ENCODE measurements around the gene MTG1. TPM values are rescaled to one million over a fixed set of nuclear protein-coding genes. Genes with fewer than 3 reads are reported as not detected.

Gene MTG1
- total and polyA plus RNA-seq, 2 donors (not counting 1 experiment from before 2014, with no cell fraction given): 90.0 to 117 TPM

- Histone ChIP-seq H3K27ac (ENCODE audit: low read length in 2 of 2) (no peak overlapping the region), H3K79me2 (ENCODE audit: control insufficient read depth, insufficient read depth, low read length) (no peaks in the 10 kb centered on the region), H3K27me3 (replicated peaks in 1 of 4; ENCODE audit: control extremely low read depth in 1 of 4, control insufficient read depth in 3 of 4, insufficient read depth in 4 of 4, low read length in 3 of 4) (peaks cover 0 to 33% (median 13%) of the 10 kb centered on the region in 4 experiments), H2AFZ (ENCODE audit: insufficient read depth, low read depth, low read length, poor library complexity, severe bottlenecking) (no peak overlapping the region), H3K9me3 (ENCODE audit: control extremely low read depth in 1 of 3, control insufficient read depth in 2 of 3, insufficient read depth in 1 of 3, low read length in 2 of 3) (peaks cover 0 to 21% (median 0%) of the 10 kb centered on the region in 3 donors), H3K36me3 (replicated peaks in 1 of 2; ENCODE audit: control extremely low read depth in 1 of 2, control insufficient read depth in 1 of 2, extremely low read depth in 1 of 2, insufficient read depth in 2 of 2, low read length in 1 of 2) (no peaks in the 10 kb centered on the region), H3K4me1 (ENCODE audit: control insufficient read depth in 2 of 2, insufficient read depth in 2 of 2, low read length in 2 of 2) (peaks cover 0 to 3% of the 10 kb centered on the region in 2 donors), H3K9ac (ENCODE audit: low read length) (no peak overlapping the region), H3K4me2 (replicated peaks; ENCODE audit: low read depth, low read length, poor library complexity, severe bottlenecking) (no peak overlapping the region), H4K20me1 (ENCODE audit: control insufficient read depth, insufficient read depth, low read length, poor library complexity, severe bottlenecking) (no peaks in the 10 kb centered on the region), H3K4me3 (ENCODE audit: control extremely low read depth in 1 of 5, extremely low read depth in 1 of 5, insufficient read depth in 1 of 5, low read depth in 2 of 5, low read length in 4 of 5) (no peak overlapping the region)
- POLR2A ChIA-PET: no interaction called here
- H3K9me3 Mint-ChIP-seq (ENCODE audit: insufficient read depth): no peaks in the 10 kb centered on the region
- WGBS (ENCODE audit: insufficient coverage): 73% methylated on average over 12 of the region's 16 CpGs
- no peak overlapping the region for H3K27ac Mint-ChIP-seq
- TF ChIP-seq EZH2 (IDR thresholded peaks at IDR 0.05; ENCODE audit: borderline replicate concordance, insufficient read depth, low read depth, low read length, poor library complexity, severe bottlenecking) (no peak), CTCF (IDR thresholded peaks at IDR 0.05) (no peak)
- no peak overlapping the region for H3K4me3 Mint-ChIP-seq
- ATAC-seq (ENCODE audit: low read depth): no peak
- intact Hi-C loops (cut with micrococcal nuclease): no loop called here
- H3K27me3 Mint-ChIP-seq: peaks cover 29% of the 10 kb centered on the region
- H3K4me1 Mint-ChIP-seq: peaks cover 8% of the 10 kb centered on the region
- no peak for DNase-seq
- CTCF ChIA-PET: interaction anchor here (1.1 kb wide), 1 partner anchor 18 kb away, joined by 5 read pairs; no protein-coding TSS in a partner anchor
Observed at GRCh38 chr10:133347710-133348517, 46.0 kb upstream of the MTG1 start.

DNA sequence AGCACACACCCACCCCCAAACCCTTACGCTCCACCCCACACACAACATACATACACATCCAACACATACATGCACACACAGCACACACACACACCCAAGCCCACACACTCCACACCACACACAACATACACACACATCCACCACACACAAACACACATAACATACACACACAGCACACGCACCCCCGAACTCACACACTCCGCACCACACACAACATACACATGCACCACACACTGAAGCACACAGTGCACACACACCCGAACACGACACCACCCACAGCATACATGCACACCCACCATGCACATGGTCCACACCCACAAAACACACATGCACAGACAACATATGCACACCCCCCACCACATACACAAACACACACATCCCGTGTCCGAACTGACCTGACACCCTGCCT is 44.8 kb upstream of the MTG1 start:
- Histone ChIP-seq H3K4me2 (replicated peaks; ENCODE audit: low read depth, low read length, poor library complexity, severe bottlenecking) (no peak overlapping the region), H3K9ac (ENCODE audit: low read length) (no peak overlapping the region), H3K27me3 (replicated peaks in 1 of 4; ENCODE audit: control extremely low read depth in 1 of 4, control insufficient read depth in 3 of 4, insufficient read depth in 4 of 4, low read length in 3 of 4) (peaks cover 0 to 24% (median 8%) of the 10 kb centered on the region in 4 experiments), H3K36me3 (replicated peaks in 1 of 2; ENCODE audit: control extremely low read depth in 1 of 2, control insufficient read depth in 1 of 2, extremely low read depth in 1 of 2, insufficient read depth in 2 of 2, low read length in 1 of 2) (no peaks in the 10 kb centered on the region), H3K9me3 (ENCODE audit: control extremely low read depth in 1 of 3, control insufficient read depth in 2 of 3, insufficient read depth in 1 of 3, low read length in 2 of 3) (peaks cover 0 to 15% (median 0%) of the 10 kb centered on the region in 3 donors), H4K20me1 (ENCODE audit: control insufficient read depth, insufficient read depth, low read length, poor library complexity, severe bottlenecking) (no peaks in the 10 kb centered on the region), H3K4me1 (ENCODE audit: control insufficient read depth in 2 of 2, insufficient read depth in 2 of 2, low read length in 2 of 2) (peaks cover 0 to 3% of the 10 kb centered on the region in 2 donors), H3K79me2 (ENCODE audit: control insufficient read depth, insufficient read depth, low read length) (no peaks in the 10 kb centered on the region), H3K4me3 (ENCODE audit: control extremely low read depth in 1 of 5, extremely low read depth in 1 of 5, insufficient read depth in 1 of 5, low read depth in 2 of 5, low read length in 4 of 5) (no peak overlapping the region), H2AFZ (ENCODE audit: insufficient read depth, low read depth, low read length, poor library complexity, severe bottlenecking) (no peak overlapping the region), H3K27ac (ENCODE audit: low read length in 2 of 2) (no peak overlapping the region)
- no peak for DNase-seq
- TF ChIP-seq EZH2 (IDR thresholded peaks at IDR 0.05; ENCODE audit: borderline replicate concordance, insufficient read depth, low read depth, low read length, poor library complexity, severe bottlenecking) (no peak), CTCF (IDR thresholded peaks at IDR 0.05) (no peak)
- no peak for ATAC-seq (ENCODE audit: low read depth)
- Mint-ChIP-seq H3K27me3 (peaks cover 21% of the 10 kb centered on the region), H3K4me3 (no peak overlapping the region), H3K4me1 (peaks cover 10% of the 10 kb centered on the region), H3K27ac (no peak overlapping the region), H3K9me3 (ENCODE audit: insufficient read depth) (no peaks in the 10 kb centered on the region)
- ChIA-PET CTCF (no interaction called here), POLR2A (no interaction called here)
- 91% methylated on average over 8 of the region's 8 CpGs for WGBS (ENCODE audit: insufficient coverage)
- intact Hi-C loops (cut with micrococcal nuclease): no loop called here

Data from B cell (primary cell).